Measurements from ENCODE around the gene SP5. TPM values are rescaled to one million over a fixed set of nuclear protein-coding genes. Genes with fewer than 3 reads are reported as not detected.

SP5 gene
- total and polyA plus RNA-seq, 10 of the 15 experiments (the other 5 are each of a cell fraction or from before 2014, with no cell fraction given), result not detected

GRCh38 chr2:170670651-170671050 is 44.5 kb upstream of the SP5 start:
- H3K9me3 ChIP-seq (replicated peaks; ENCODE audit: control insufficient read depth, insufficient read depth, low read length), result no peaks in the 10 kb centered on the region
- no peaks in the 10 kb centered on the region for H4K20me1 ChIP-seq (ENCODE audit: control insufficient read depth, insufficient read depth)
- 16% methylated on average over 2 of the region's 2 CpGs for WGBS (ENCODE audit: insufficient coverage, insufficient replicate concordance, low lambda C conversion rate, missing lambda C conversion rate)
- ChIA-PET CTCF (interaction anchor here (1.5 kb wide), 1 partner anchor 9 kb away, joined by 4 read pairs; no protein-coding TSS in a partner anchor), POLR2A (interaction anchor here (0.6 kb wide), 1 partner anchor 11 kb away, joined by 3 read pairs; no protein-coding TSS in a partner anchor), SMC1A (ENCODE audit: uncharacterized antibody, unreplicated experiment) (interaction anchor here (1.1 to 2.2 kb wide), 2 partner anchors 9 to 10 kb away, joined by 3 to 7 read pairs; no protein-coding TSS in a partner anchor), RAD21 (ENCODE audit: unreplicated experiment) (no interaction called here)
- H2AFZ ChIP-seq (ENCODE audit: control insufficient read depth, low read depth, low read length), result no peak overlapping the region
- no peaks in the 10 kb centered on the region for H3K4me1 ChIP-seq (ENCODE audit: control insufficient read depth, insufficient read depth, low read length)
- H3K4me2 ChIP-seq (ENCODE audit: control insufficient read depth, insufficient read depth), result no peak overlapping the region
- no peak overlapping the region for H3K4me3 ChIP-seq
- FAIRE-seq (no peak), DNase-seq (ENCODE audit: low read depth, low spot score) (no peak), ATAC-seq (no peak)
- in situ Hi-C loops (cut with MboI), result no loop called here
- no TSS peak for BruUV-seq (replicated peaks)
- intact Hi-C loops (cut with micrococcal nuclease; ENCODE audit: unreplicated experiment), result no loop called here
- H3K27ac ChIP-seq (ENCODE audit: control insufficient read depth, insufficient read depth), result no peak overlapping the region
- H3K79me2 ChIP-seq (ENCODE audit: control insufficient read depth, insufficient read depth, low read length), result no peaks in the 10 kb centered on the region
- peaks cover 0 to 2% of the 10 kb centered on the region in 2 experiments; a peak in 1 of 4 replicates for H3K27me3 ChIP-seq (replicated peaks in 1 of 2; ENCODE audit: control insufficient read depth in 2 of 2, insufficient read depth in 2 of 2, low read length in 1 of 2)
- H3K36me3 ChIP-seq (ENCODE audit: control insufficient read depth in 2 of 2, insufficient read depth in 2 of 2, low read length in 1 of 2), result no peaks in the 10 kb centered on the region
- TF ChIP-seq JUNB (IDR thresholded peaks at IDR 0.05) (no peak), ZNF592 (IDR thresholded peaks at IDR 0.05) (no peak), EGR1 (IDR thresholded peaks at IDR 0.05; ENCODE audit: borderline replicate concordance in 1 of 2, low read depth in 2 of 2, low read length in 2 of 2) (no peak), POU2F2 (IDR thresholded peaks at IDR 0.05; ENCODE audit: borderline replicate concordance, low read depth, low read length) (no peak), NFYB (IDR thresholded peaks at IDR 0.05; ENCODE audit: insufficient read depth, low read depth, low read length) (no peak), ETV6 (conservative IDR thresholded peaks at IDR 0.05 in 1 of 2, IDR thresholded peaks at IDR 0.05 in 1 of 2; ENCODE audit: borderline replicate concordance in 1 of 2, low read depth in 1 of 2) (no peak)
- H3K9ac ChIP-seq (ENCODE audit: control insufficient read depth, insufficient read depth, low read length), result no peak overlapping the region

Measured in GM12878 (cell line).